HCT116 (cell line): ENCODE results near the gene EIF2A. TPM values are rescaled to one million over a fixed set of nuclear protein-coding genes. Genes with fewer than 3 reads are reported as not detected.

Experiments
- ATAC-seq: fragments of 200-7000 bp; cut with Tn5 transposase; 2 replicates; pipeline ENCODE4 v1.9.1; 2020; ENCODE audit warnings: mild to moderate bottlenecking, moderate library complexity
- BruUV-seq: library from RNA; stranded (reverse); fragments of 400-500 nt; replicated peaks from 2 replicates; lab custom pipeline; 2021; lab: Mats Ljungman, UMichigan
- CTCF ChIA-PET: fragments of 300-600 bp; sonication (Branson Sonifier 250); formaldehyde crosslinking; loops from one replicate; lab custom pipeline; 2021; ENCODE audit warnings: antibody characterized with exemption; lab: Charles Lee
- POLR2A ChIA-PET: fragments of 300-600, 350-600 bp; sonication (Branson Sonifier 250); formaldehyde crosslinking; loops from one replicate; lab custom pipeline; 2021; ENCODE audit warnings: antibody characterized with exemption; lab: Charles Lee
- RAD21 ChIA-PET, 2 experiments: fragments of 300-600 bp; sonication (Branson Sonifier 250); formaldehyde crosslinking; loops; one replicate each; lab custom pipeline; 2023; ENCODE audit warnings: low total read pairs in 2 of 2; ENCODE audit not compliant: uncharacterized antibody in 2 of 2, unreplicated experiment in 2 of 2, low non-redundant PET in 1 of 2; lab: Charles Lee
- DNase-seq: peaks from one replicate; pipeline ENCODE4 v3.0.0-alpha.2; 2010; ENCODE audit warnings: low read depth, low spot score
- H2AFZ ChIP-seq: fragments of 200-600 bp; shearing (Covaris generic), sonication (generic); 2 replicates; pipeline ENCODE4 v1.6.1; 2017; ENCODE audit warnings: low read depth, mixed run types, mixed read lengths, antibody characterized with exemption, low read length; ENCODE audit not compliant: poor library complexity, severe bottlenecking
- H3K27ac ChIP-seq: 2 replicates; pipeline ENCODE4 v1.5.1; 2012; ENCODE audit warnings: low read depth, low read length
- H3K27me3 ChIP-seq: fragments of 200-600 bp; sonication (generic); 2 replicates; pipeline ENCODE4 v1.6.1; 2016; ENCODE audit warnings: mixed run types, low read length, mixed read lengths; ENCODE audit not compliant: insufficient read depth
- H3K36me3 ChIP-seq, 2 experiments: fragments of 200-500 bp in 1 of 2; fragments of 200-600 bp in 1 of 2; sonication (Bioruptor generic) in 1 of 2; sonication (generic) in 1 of 2; 2 replicates each; pipeline versions ENCODE4 v1.5.1 to v1.6.1; 2014 to 2016; ENCODE audit warnings: low read length in 2 of 2, inconsistent platforms in 1 of 2, mixed read lengths in 1 of 2, mixed run types in 1 of 2; ENCODE audit not compliant: insufficient read depth in 2 of 2, control insufficient read depth in 1 of 2
- H3K4me1 ChIP-seq, 2 experiments: fragments of 200-600 bp in 1 of 2; sonication (generic) in 1 of 2; 2 replicates each; pipeline versions ENCODE4 v1.5.1 to v1.6.1; 2012 to 2017; ENCODE audit warnings: low read length in 2 of 2, inconsistent platforms in 1 of 2, mild to moderate bottlenecking in 1 of 2, mixed read lengths in 1 of 2, mixed run types in 1 of 2, moderate library complexity in 1 of 2; ENCODE audit not compliant: insufficient read depth in 2 of 2, control insufficient read depth in 1 of 2
- H3K4me2 ChIP-seq: fragments of 200-600 bp; sonication (generic); 2 replicates; pipeline ENCODE4 v1.6.1; 2017; ENCODE audit warnings: mixed run types, low read length, mixed read lengths
- H3K4me3 ChIP-seq, 2 experiments: fragments of 200-600 bp in 1 of 2; sonication (generic) in 1 of 2; replicated peaks in 1 of 2; 2 replicates each; pipeline ENCODE4 v1.5.1; 2011 to 2016; ENCODE audit warnings: low read length in 2 of 2, control low read depth in 1 of 2, low read depth in 1 of 2, mild to moderate bottlenecking in 1 of 2, mixed read lengths in 1 of 2, mixed run types in 1 of 2
- H3K79me2 ChIP-seq: fragments of 200-600 bp; sonication (generic); 2 replicates; pipeline ENCODE4 v1.6.1; 2017; ENCODE audit warnings: mild to moderate bottlenecking, mixed run types, low read length, moderate library complexity, mixed read lengths; ENCODE audit not compliant: insufficient read depth
- H3K9ac ChIP-seq: fragments of 200-600 bp; sonication (generic); 2 replicates; pipeline ENCODE4 v1.6.1; 2016; ENCODE audit warnings: low read length, mixed read lengths
- H3K9me2 ChIP-seq: fragments of 200-600 bp; sonication (generic), shearing (Covaris generic); 2 replicates; pipeline ENCODE4 v1.6.1; 2017; ENCODE audit warnings: mixed run types, mild to moderate bottlenecking, moderate library complexity; ENCODE audit not compliant: insufficient read depth
- H3K9me3 ChIP-seq, 2 experiments: fragments of 200-500 bp in 1 of 2; fragments of 200-600 bp in 1 of 2; sonication (Bioruptor generic) in 1 of 2; sonication (generic) in 1 of 2; 2 replicates each; pipeline ENCODE4 v1.6.1; 2014 to 2017; ENCODE audit warnings: low read length in 2 of 2, mixed read lengths in 2 of 2, inconsistent platforms in 1 of 2, low read depth in 1 of 2, mild to moderate bottlenecking in 1 of 2, mixed run types in 1 of 2, moderate library complexity in 1 of 2; ENCODE audit not compliant: control insufficient read depth in 1 of 2, insufficient read depth in 1 of 2
- H4K20me1 ChIP-seq: fragments of 200-600 bp; sonication (generic), shearing (Covaris generic); 2 replicates; pipeline ENCODE4 v1.6.1; 2017; ENCODE audit warnings: mixed run types, mild to moderate bottlenecking, moderate library complexity; ENCODE audit not compliant: insufficient read depth
- ATF3 ChIP-seq: IDR thresholded peaks from 2 replicates; pipeline ENCODE4 v1.6.1; 2012
- CBX3 ChIP-seq: IDR thresholded peaks from 2 replicates; pipeline ENCODE4 v1.6.1; 2012; ENCODE audit warnings: low read depth
- CTCF ChIP-seq, 3 experiments: fragments of 200-600 bp in 1 of 3; sonication (generic) in 1 of 3; IDR thresholded peaks in 2 of 3; conservative IDR thresholded peaks in 1 of 3; 2 replicates each; pipeline ENCODE4 v1.5.1; 2012 to 2017; ENCODE audit warnings: low read depth in 2 of 3, low read length in 2 of 3, antibody characterized with exemption in 1 of 3, borderline replicate concordance in 1 of 3, control low read depth in 1 of 3, mild to moderate bottlenecking in 1 of 3, mixed read lengths in 1 of 3, mixed run types in 1 of 3, moderate library complexity in 1 of 3; ENCODE audit not compliant: insufficient read depth in 1 of 3
- EZH2phosphoT487 ChIP-seq: fragments of 200-600 bp; IDR thresholded peaks from 2 replicates; pipeline ENCODE4 v1.6.1; 2018; ENCODE audit warnings: antibody characterized with exemption, borderline replicate concordance
- SP1 ChIP-seq: IDR thresholded peaks from 2 replicates; pipeline ENCODE4 v1.6.1; 2012; ENCODE audit warnings: low read depth
- SRF ChIP-seq: IDR thresholded peaks from 2 replicates; pipeline ENCODE4 v1.6.1; 2012; ENCODE audit warnings: low read depth
- ZBTB33 ChIP-seq: IDR thresholded peaks from 2 replicates; pipeline ENCODE4 v1.6.1; 2011; ENCODE audit warnings: mild to moderate bottlenecking, low read length, moderate library complexity; ENCODE audit not compliant: insufficient replicate concordance; ENCODE audit errors: extremely low read depth
- ZNF274 ChIP-seq: fragments of 200-500 bp; sonication (Bioruptor generic); IDR thresholded peaks from 2 replicates; pipeline ENCODE4 v1.6.1; 2014; ENCODE audit warnings: mild to moderate bottlenecking, low read depth, low read length, inconsistent platforms
- intact Hi-C: fragments of 100-400 bp; cut with micrococcal nuclease; formaldehyde crosslinking; loops from 2 replicates; pipeline ENCODE4 v1.10.0; 2022
- total RNA-seq: library from RNA; stranded (reverse); gene quantifications from one replicate; pipeline ENCODE4 v1.2.1, GENCODE V29; 2021; ENCODE audit not compliant: unreplicated experiment

EIF2A gene
- total RNA-seq, 1 experiment from 2014 or later: 126 TPM

GRCh38 chr3:150612494-150612893, 65.9 kb downstream of the EIF2A start (continued):
- TF ChIP-seq ZBTB33: no peak

GRCh38 chr3:150613034-150613433, 66.4 kb downstream of the EIF2A start:
- Histone ChIP-seq H3K4me3 (no peak overlapping the region), H3K27me3 (no peaks in the 10 kb centered on the region), H3K9me2 (no peaks in the 10 kb centered on the region), H3K9me3 (no peaks in the 10 kb centered on the region), H3K4me1 (no peaks in the 10 kb centered on the region), H3K27ac (no peak overlapping the region), H3K9ac (no peak overlapping the region), H3K4me2 (no peak overlapping the region), H3K36me3 (no peaks in the 10 kb centered on the region), H3K79me2 (peaks cover 80% of the 10 kb centered on the region), H4K20me1 (peaks cover 10% of the 10 kb centered on the region; the same call in 1 of the 2 replicates), H2AFZ (no peak overlapping the region)
- TF ChIP-seq EZH2phosphoT487 (no peak), ATF3 (no peak), ZNF274 (no peak), SP1 (no peak), SRF (no peak), CTCF (IDR thresholded peaks at IDR 0.05 in 2 of 3, conservative IDR thresholded peaks at IDR 0.05 in 1 of 3; ENCODE audit: borderline replicate concordance in 1 of 3, insufficient read depth in 1 of 3, low read depth in 2 of 3, low read length in 2 of 3) (no peak), CBX3 (no peak)
- intact Hi-C loops: no loop called here
- ChIA-PET RAD21 (no interaction called here), CTCF (no interaction called here), POLR2A (interaction anchor here (0.7 to 1.6 kb wide), 2 partner anchors 10 to 11 kb away, joined by 3 to 4 read pairs; partner anchors contain the start of gene SELENOT)
- DNase-seq (no peak), ATAC-seq (no peak)
- no TSS peak for BruUV-seq
